AG10803 (cell line): ENCODE data around the gene STAT3.
"Not testable (repeated sequence)": the region's sequence is repeated elsewhere in the genome, so short reads cannot be mapped to it uniquely, and the experiment has no call there.

ENCODE experiments used
- DNase-seq: peaks from one replicate; pipeline ENCODE4 v3.0.0; 2010; ENCODE audit warnings: low read depth
- H3K4me3 ChIP-seq: 2 replicates; pipeline ENCODE4 v1.5.1; 2011; ENCODE audit warnings: mild to moderate bottlenecking, low read length, control low read depth
- TF ChIP-seq, protein P1 (sequence below): conservative IDR thresholded peaks from 2 replicates; pipeline ENCODE4 v1.5.1; 2011; ENCODE audit warnings: mild to moderate bottlenecking, low read length, control low read depth, inconsistent platforms

STAT3 gene

DNA sequence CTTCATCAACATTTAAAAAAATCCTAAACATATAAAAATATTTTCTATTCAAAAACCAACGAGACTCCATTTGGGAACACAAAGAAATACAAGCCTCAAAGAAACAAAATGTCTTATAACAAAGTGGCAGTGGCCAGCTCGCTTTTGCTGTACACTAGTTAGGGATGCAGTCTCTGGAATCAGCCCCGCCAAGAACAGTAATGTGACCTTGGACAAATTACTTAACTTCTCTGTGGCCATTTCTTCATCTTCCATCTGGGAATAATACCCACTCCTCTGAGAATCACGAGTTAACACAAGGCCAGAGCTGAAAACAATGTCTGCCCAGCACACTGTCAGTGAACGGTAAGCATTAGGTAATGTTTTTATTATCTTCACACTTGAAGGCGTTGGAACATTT, 117.6 kb downstream of the STAT3 start:
- DNase-seq: peak; percentile 22
- TF ChIP-seq, protein P1, sequence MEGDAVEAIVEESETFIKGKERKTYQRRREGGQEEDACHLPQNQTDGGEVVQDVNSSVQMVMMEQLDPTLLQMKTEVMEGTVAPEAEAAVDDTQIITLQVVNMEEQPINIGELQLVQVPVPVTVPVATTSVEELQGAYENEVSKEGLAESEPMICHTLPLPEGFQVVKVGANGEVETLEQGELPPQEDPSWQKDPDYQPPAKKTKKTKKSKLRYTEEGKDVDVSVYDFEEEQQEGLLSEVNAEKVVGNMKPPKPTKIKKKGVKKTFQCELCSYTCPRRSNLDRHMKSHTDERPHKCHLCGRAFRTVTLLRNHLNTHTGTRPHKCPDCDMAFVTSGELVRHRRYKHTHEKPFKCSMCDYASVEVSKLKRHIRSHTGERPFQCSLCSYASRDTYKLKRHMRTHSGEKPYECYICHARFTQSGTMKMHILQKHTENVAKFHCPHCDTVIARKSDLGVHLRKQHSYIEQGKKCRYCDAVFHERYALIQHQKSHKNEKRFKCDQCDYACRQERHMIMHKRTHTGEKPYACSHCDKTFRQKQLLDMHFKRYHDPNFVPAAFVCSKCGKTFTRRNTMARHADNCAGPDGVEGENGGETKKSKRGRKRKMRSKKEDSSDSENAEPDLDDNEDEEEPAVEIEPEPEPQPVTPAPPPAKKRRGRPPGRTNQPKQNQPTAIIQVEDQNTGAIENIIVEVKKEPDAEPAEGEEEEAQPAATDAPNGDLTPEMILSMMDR: no peak
- H3K4me3 ChIP-seq: no peak overlapping the region

DNA sequence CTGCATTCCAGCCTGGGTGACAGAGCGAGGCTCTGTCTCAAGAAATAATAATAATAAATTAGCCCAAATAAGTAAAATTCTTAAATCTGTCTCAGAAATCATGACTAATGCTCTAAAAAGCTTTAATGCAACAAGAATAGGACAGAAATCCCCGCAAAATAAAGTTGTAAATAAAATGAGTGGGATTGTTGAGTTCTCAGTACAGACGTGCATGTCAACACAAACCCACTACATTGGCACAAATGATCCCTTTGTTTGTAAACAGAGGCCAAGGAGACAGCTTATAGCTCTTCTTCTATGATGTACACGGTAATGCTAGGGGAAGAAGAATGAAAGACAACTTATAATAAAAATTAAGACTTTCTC, 118.1 kb downstream of the STAT3 start:
- DNase-seq: peak; percentile 57
- no peak overlapping the region for H3K4me3 ChIP-seq

GRCh38 chr17:42268236-42268635, 120.0 kb downstream of the STAT3 start:
- TF ChIP-seq, protein P1: no peak
- no peak overlapping the region for H3K4me3 ChIP-seq
- DNase-seq: no peak

More for the DNA sequence above, 118.1 kb downstream of the STAT3 start:
- TF ChIP-seq, protein P1: no peak

GRCh38 chr17:42266918-42267766, 121.1 kb downstream of the STAT3 start:
- H3K4me3 ChIP-seq: no peak overlapping the region
- DNase-seq: peak; percentile 87
- TF ChIP-seq, protein P1: no peak

- TF ChIP-seq, protein P1: no peak
- H3K4me3 ChIP-seq: no peak overlapping the region
- no peak for DNase-seq
Observed at GRCh38 chr17:42266462-42266861, 121.8 kb downstream of the STAT3 start.

GRCh38 chr17:42264366-42264765, 123.9 kb downstream of the STAT3 start:
- not testable (repeated sequence) for H3K4me3 ChIP-seq, DNase-seq
